Loucy (cell line): Measurements from ENCODE around the gene DCST1.

Experiments used
- EZH2phosphoT487 ChIP-seq: fragments of 200-600 bp; IDR thresholded peaks from 2 replicates; pipeline ENCODE4 v1.6.1; 2018; ENCODE audit warnings: antibody characterized with exemption, mild to moderate bottlenecking, moderate library complexity, borderline replicate concordance
- TF ChIP-seq, protein P1 (sequence below): fragments of 200-600 bp; sonication (generic); conservative IDR thresholded peaks from 2 replicates; pipeline ENCODE4 v1.5.1; 2014; ENCODE audit warnings: mild to moderate bottlenecking, antibody characterized with exemption, low read length

DNA sequence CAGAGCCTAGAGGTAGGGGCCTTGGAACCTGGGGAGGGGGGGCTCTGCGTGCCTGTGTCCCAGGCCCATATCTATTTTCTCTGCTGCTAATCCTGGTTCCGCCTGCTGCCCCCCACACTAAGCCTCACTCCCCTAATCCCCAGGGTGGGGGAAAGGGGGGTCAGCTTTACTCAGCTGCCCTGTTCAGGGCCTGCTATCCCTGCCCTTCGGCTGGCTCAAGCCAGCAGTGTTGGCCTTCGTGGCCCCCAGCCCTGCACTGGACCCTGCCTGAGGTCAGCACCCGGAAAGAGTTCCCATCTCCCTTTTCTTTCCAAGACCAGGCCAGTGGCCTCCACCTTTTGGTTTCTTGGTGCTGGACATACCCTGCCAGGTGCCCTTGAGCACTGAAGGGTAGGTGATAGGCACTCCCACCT, 22.6 kb upstream of the DCST1 start:
- TF ChIP-seq, protein P1, sequence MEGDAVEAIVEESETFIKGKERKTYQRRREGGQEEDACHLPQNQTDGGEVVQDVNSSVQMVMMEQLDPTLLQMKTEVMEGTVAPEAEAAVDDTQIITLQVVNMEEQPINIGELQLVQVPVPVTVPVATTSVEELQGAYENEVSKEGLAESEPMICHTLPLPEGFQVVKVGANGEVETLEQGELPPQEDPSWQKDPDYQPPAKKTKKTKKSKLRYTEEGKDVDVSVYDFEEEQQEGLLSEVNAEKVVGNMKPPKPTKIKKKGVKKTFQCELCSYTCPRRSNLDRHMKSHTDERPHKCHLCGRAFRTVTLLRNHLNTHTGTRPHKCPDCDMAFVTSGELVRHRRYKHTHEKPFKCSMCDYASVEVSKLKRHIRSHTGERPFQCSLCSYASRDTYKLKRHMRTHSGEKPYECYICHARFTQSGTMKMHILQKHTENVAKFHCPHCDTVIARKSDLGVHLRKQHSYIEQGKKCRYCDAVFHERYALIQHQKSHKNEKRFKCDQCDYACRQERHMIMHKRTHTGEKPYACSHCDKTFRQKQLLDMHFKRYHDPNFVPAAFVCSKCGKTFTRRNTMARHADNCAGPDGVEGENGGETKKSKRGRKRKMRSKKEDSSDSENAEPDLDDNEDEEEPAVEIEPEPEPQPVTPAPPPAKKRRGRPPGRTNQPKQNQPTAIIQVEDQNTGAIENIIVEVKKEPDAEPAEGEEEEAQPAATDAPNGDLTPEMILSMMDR = no peak
- no peak for TF ChIP-seq EZH2phosphoT487
